HEK293 (cell line): ENCODE results near the gene NEUROG3.

Experiments used
- CTCF ChIA-PET: fragments of 350-600 bp; formaldehyde crosslinking; extraction: SDS; loops from one replicate; lab custom pipeline; 2021; ENCODE audit warnings: antibody characterized with exemption; lab: Yijun Ruan, JAX
- POLR2A ChIA-PET: fragments of 300-600 bp; formaldehyde crosslinking; extraction: SDS; loops from one replicate; lab custom pipeline; 2020; ENCODE audit warnings: antibody characterized with exemption, inconsistent platforms; lab: Yijun Ruan, JAX
- H3K27ac ChIP-seq: fragments of 200-500 bp; sonication (Bioruptor generic); 2 replicates; pipeline ENCODE4 v1.5.1; 2014; ENCODE audit warnings: low read depth, low read length, control low read depth, inconsistent platforms; ENCODE audit errors: extremely low read depth
- H3K36me3 ChIP-seq, 2 experiments: fragments of 200-500 bp in 1 of 2; sonication (Bioruptor generic) in 1 of 2; 1 replicate in 1 of 2; 2 replicates in 1 of 2; pipeline ENCODE4 v1.5.1; 2014 to 2017; ENCODE audit warnings: inconsistent platforms in 2 of 2, low read length in 2 of 2; ENCODE audit not compliant: control insufficient read depth in 2 of 2, insufficient read depth in 1 of 2
- H3K4me1 ChIP-seq: fragments of 200-500 bp; sonication (Bioruptor generic); 2 replicates; pipeline ENCODE4 v1.5.1; 2014; ENCODE audit warnings: mild to moderate bottlenecking, low read length, inconsistent platforms; ENCODE audit not compliant: control insufficient read depth, insufficient read depth
- H3K4me3 ChIP-seq: 2 replicates; pipeline ENCODE4 v1.5.1; 2011; ENCODE audit warnings: low read depth, mild to moderate bottlenecking, control low read depth, low read length, moderate library complexity
- H3K9me3 ChIP-seq: fragments of 200-500 bp; sonication (Bioruptor generic); 2 replicates; pipeline ENCODE4 v1.5.1; 2014; ENCODE audit warnings: low read depth, low read length, inconsistent platforms; ENCODE audit not compliant: control insufficient read depth, insufficient read depth
- FEZF1 ChIP-seq: fragments of 450-650 bp; formaldehyde crosslinking; IDR thresholded peaks from 2 replicates; pipeline ENCODE4 v1.5.1; 2016; ENCODE audit warnings: missing biosample characterization, missing genetic modification characterization
- GLIS1 ChIP-seq: fragments of 450-650 bp; formaldehyde crosslinking; IDR thresholded peaks from 2 replicates; pipeline ENCODE4 v1.5.1; 2016; ENCODE audit warnings: missing biosample characterization, missing genetic modification characterization
- HOXA7 ChIP-seq: sonication (generic); formaldehyde crosslinking; IDR thresholded peaks from 2 replicates; pipeline ENCODE4 v1.8.1; 2022; ENCODE audit warnings: missing genetic modification reagents, borderline replicate concordance
- KLF10 ChIP-seq: fragments of 450-650 bp; IDR thresholded peaks from 2 replicates; pipeline ENCODE4 v1.5.1; 2018; ENCODE audit warnings: missing biosample characterization, mild to moderate bottlenecking, missing genetic modification characterization
- KLF7 ChIP-seq: fragments of 450-650 bp; formaldehyde crosslinking; IDR thresholded peaks from 2 replicates; pipeline ENCODE4 v1.5.1; 2016; ENCODE audit warnings: missing biosample characterization, missing genetic modification characterization, borderline replicate concordance
- SCRT1 ChIP-seq: fragments of 450-650 bp; formaldehyde crosslinking; IDR thresholded peaks from 2 replicates; pipeline ENCODE4 v1.5.1; 2016; ENCODE audit warnings: missing biosample characterization, missing genetic modification characterization, borderline replicate concordance
- SETDB1 ChIP-seq: IDR thresholded peaks from one replicate; pipeline ENCODE4 v1.6.1; 2017; ENCODE audit warnings: mild to moderate bottlenecking, low read length, moderate library complexity, mixed read lengths; ENCODE audit not compliant: insufficient read length
- ZBTB21 ChIP-seq: fragments of 450-650 bp; formaldehyde crosslinking; IDR thresholded peaks from 2 replicates; pipeline ENCODE4 v1.5.1; 2017; ENCODE audit warnings: missing biosample characterization, missing genetic modification characterization
- ZBTB7A ChIP-seq: fragments of 450-650 bp; formaldehyde crosslinking; IDR thresholded peaks from 2 replicates; pipeline ENCODE4 v1.5.1; 2016; ENCODE audit warnings: low read depth, missing biosample characterization, missing genetic modification characterization
- ZFP41 ChIP-seq: fragments of 450-650 bp; formaldehyde crosslinking; IDR thresholded peaks from 2 replicates; pipeline ENCODE4 v1.5.1; 2016; ENCODE audit warnings: missing biosample characterization, missing genetic modification characterization, borderline replicate concordance
- ZFP69B ChIP-seq: fragments of 450-650 bp; formaldehyde crosslinking; IDR thresholded peaks from 2 replicates; pipeline ENCODE4 v1.5.1; 2016; ENCODE audit warnings: missing biosample characterization, missing genetic modification characterization
- ZNF155 ChIP-seq: fragments of 450-650 bp; formaldehyde crosslinking; IDR thresholded peaks from 2 replicates; pipeline ENCODE4 v1.5.1; 2016; ENCODE audit warnings: missing biosample characterization, missing genetic modification characterization
- ZNF157 ChIP-seq: fragments of 450-650 bp; formaldehyde crosslinking; IDR thresholded peaks from 2 replicates; pipeline ENCODE4 v1.5.1; 2016; ENCODE audit warnings: missing biosample characterization, missing genetic modification characterization
- ZNF18 ChIP-seq: fragments of 450-650 bp; formaldehyde crosslinking; IDR thresholded peaks from 2 replicates; pipeline ENCODE4 v1.5.1; 2016; ENCODE audit warnings: missing biosample characterization, missing genetic modification characterization
- ZNF202 ChIP-seq: fragments of 450-650 bp; formaldehyde crosslinking; IDR thresholded peaks from 2 replicates; pipeline ENCODE4 v1.5.1; 2016; ENCODE audit warnings: missing biosample characterization, missing genetic modification characterization, borderline replicate concordance
- ZNF248 ChIP-seq: fragments of 450-650 bp; formaldehyde crosslinking; IDR thresholded peaks from 2 replicates; pipeline ENCODE4 v1.5.1; 2017; ENCODE audit warnings: missing biosample characterization, missing genetic modification characterization
- ZNF335 ChIP-seq: fragments of 450-650 bp; formaldehyde crosslinking; conservative IDR thresholded peaks from 2 replicates; pipeline ENCODE4 v1.5.1; 2016; ENCODE audit warnings: missing biosample characterization, missing genetic modification characterization
- ZNF404 ChIP-seq: fragments of 450-650 bp; formaldehyde crosslinking; IDR thresholded peaks from 2 replicates; pipeline ENCODE4 v1.5.1; 2017; ENCODE audit warnings: missing biosample characterization, missing genetic modification characterization
- ZNF416 ChIP-seq: fragments of 450-650 bp; formaldehyde crosslinking; IDR thresholded peaks from 2 replicates; pipeline ENCODE4 v1.5.1; 2016; ENCODE audit warnings: missing biosample characterization, missing genetic modification characterization
- ZNF426 ChIP-seq: fragments of 450-650 bp; formaldehyde crosslinking; IDR thresholded peaks from 2 replicates; pipeline ENCODE4 v1.5.1; 2017; ENCODE audit warnings: missing biosample characterization, missing genetic modification characterization, mild to moderate bottlenecking, inconsistent platforms, moderate library complexity
- ZNF777 ChIP-seq: fragments of 450-650 bp; formaldehyde crosslinking; IDR thresholded peaks from 2 replicates; pipeline ENCODE4 v1.5.1; 2017; ENCODE audit warnings: missing biosample characterization, missing genetic modification characterization, borderline replicate concordance
- ZNF791 ChIP-seq: fragments of 450-650 bp; formaldehyde crosslinking; IDR thresholded peaks from 2 replicates; pipeline ENCODE4 v1.5.1; 2016; ENCODE audit warnings: missing biosample characterization, missing genetic modification characterization
- ZSCAN16 ChIP-seq: fragments of 450-650 bp; formaldehyde crosslinking; IDR thresholded peaks from 2 replicates; pipeline ENCODE4 v1.5.1; 2016; ENCODE audit warnings: missing biosample characterization, missing genetic modification characterization
- ZSCAN23 ChIP-seq: fragments of 450-650 bp; formaldehyde crosslinking; IDR thresholded peaks from 2 replicates; pipeline ENCODE4 v1.5.1; 2016; ENCODE audit warnings: missing biosample characterization, missing genetic modification characterization
- ZXDB ChIP-seq: fragments of 450-650 bp; formaldehyde crosslinking; IDR thresholded peaks from 2 replicates; pipeline ENCODE4 v1.5.1; 2016; ENCODE audit warnings: missing biosample characterization, missing genetic modification characterization
- TF ChIP-seq, protein P1 (sequence below): fragments of 450-650 bp; formaldehyde crosslinking; IDR thresholded peaks from 2 replicates; pipeline ENCODE4 v1.5.1; 2017; ENCODE audit warnings: missing biosample characterization, missing genetic modification characterization
- TF ChIP-seq, protein P2 (sequence below): fragments of 450-650 bp; formaldehyde crosslinking; IDR thresholded peaks from 2 replicates; pipeline ENCODE4 v1.5.1; 2016; ENCODE audit warnings: missing biosample characterization, missing genetic modification characterization

The NEUROG3 gene

DNA sequence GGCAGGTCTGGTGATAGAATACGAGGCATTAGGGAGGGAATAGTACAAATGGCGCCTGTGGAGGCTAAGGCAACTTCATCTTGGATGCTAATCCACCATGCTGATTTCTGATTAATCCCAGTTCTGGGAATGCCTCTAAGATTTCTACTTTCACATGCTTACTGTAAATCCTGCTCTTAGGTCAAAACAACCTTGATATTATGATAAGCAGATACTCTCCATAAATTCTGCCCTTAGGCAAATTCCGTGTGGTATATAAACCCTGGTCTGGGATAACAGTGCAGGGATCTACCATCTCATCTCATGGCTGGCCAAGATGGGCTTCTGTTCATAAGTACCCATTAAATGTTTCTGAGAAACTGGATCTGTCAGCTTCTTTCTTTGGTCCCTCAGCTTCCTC lies 11.4 kb upstream of the NEUROG3 start:
- POLR2A ChIA-PET = no interaction called here
- no peaks in the 10 kb centered on the region for H3K4me1 ChIP-seq
- TF ChIP-seq ZSCAN16 (no peak), ZFP69B (tag by site-specific recombination) (no peak), KLF7 (no peak), ZNF335 (tag by site-specific recombination) (no peak), ZSCAN23 (tag by site-specific recombination) (no peak), GLIS1 (tag by site-specific recombination) (no peak), KLF10 (tag by site-specific recombination) (no peak), ZNF248 (tag by site-specific recombination) (no peak), ZNF426 (tag by site-specific recombination) (no peak), ZNF791 (no peak), HOXA7 (CRISPR knock-in tag) (no peak), FEZF1 (no peak)
- TF ChIP-seq, protein P1, sequence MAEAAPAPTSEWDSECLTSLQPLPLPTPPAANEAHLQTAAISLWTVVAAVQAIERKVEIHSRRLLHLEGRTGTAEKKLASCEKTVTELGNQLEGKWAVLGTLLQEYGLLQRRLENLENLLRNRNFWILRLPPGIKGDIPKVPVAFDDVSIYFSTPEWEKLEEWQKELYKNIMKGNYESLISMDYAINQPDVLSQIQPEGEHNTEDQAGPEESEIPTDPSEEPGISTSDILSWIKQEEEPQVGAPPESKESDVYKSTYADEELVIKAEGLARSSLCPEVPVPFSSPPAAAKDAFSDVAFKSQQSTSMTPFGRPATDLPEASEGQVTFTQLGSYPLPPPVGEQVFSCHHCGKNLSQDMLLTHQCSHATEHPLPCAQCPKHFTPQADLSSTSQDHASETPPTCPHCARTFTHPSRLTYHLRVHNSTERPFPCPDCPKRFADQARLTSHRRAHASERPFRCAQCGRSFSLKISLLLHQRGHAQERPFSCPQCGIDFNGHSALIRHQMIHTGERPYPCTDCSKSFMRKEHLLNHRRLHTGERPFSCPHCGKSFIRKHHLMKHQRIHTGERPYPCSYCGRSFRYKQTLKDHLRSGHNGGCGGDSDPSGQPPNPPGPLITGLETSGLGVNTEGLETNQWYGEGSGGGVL (tag by site-specific recombination) = no peak
- TF ChIP-seq, protein P2, sequence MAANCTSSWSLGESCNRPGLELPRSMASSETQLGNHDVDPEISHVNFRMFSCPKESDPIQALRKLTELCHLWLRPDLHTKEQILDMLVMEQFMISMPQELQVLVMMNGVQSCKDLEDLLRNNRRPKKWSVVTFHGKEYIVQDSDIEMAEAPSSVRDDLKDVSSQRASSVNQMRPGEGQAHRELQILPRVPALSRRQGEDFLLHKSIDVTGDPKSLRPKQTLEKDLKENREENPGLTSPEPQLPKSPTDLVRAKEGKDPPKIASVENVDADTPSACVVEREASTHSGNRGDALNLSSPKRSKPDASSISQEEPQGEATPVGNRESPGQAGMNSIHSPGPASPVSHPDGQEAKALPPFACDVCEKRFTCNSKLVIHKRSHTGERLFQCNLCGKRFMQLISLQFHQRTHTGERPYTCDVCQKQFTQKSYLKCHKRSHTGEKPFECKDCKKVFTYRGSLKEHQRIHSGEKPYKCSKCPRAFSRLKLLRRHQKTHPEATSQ = no peak
- H3K27ac ChIP-seq = no peak overlapping the region
- no peaks in the 10 kb centered on the region for H3K9me3 ChIP-seq
- H3K36me3 ChIP-seq = no peaks in the 10 kb centered on the region
- CTCF ChIA-PET = no interaction called here
- H3K4me3 ChIP-seq = no peak overlapping the region

- POLR2A ChIA-PET = interaction anchor here (0.6 kb wide), 1 partner anchor 137 kb away, joined by 5 read pairs; no protein-coding TSS in a partner anchor
These were observed 9.9 kb upstream of the NEUROG3 start for GRCh38 chr10:69583106-69583505.

More at GRCh38 chr10:69583106-69583505, 9.9 kb upstream of the NEUROG3 start:
- Histone ChIP-seq H3K27ac (no peak overlapping the region), H3K36me3 (no peaks in the 10 kb centered on the region), H3K9me3 (no peaks in the 10 kb centered on the region), H3K4me1 (no peaks in the 10 kb centered on the region), H3K4me3 (no peak overlapping the region)
- TF ChIP-seq ZNF404 (no peak), ZNF18 (tag by site-specific recombination) (no peak), SCRT1 (tag by site-specific recombination) (no peak), ZBTB7A (tag by site-specific recombination) (no peak), ZNF416 (tag by site-specific recombination) (no peak), ZFP41 (tag by site-specific recombination) (no peak), SETDB1 (no peak), ZNF155 (tag by site-specific recombination) (no peak), ZNF202 (tag by site-specific recombination) (no peak), ZNF157 (tag by site-specific recombination) (no peak), ZNF777 (tag by site-specific recombination) (no peak), ZXDB (no peak), ZBTB21 (no peak)
- CTCF ChIA-PET = no interaction called here
